GM12892 (cell line): ENCODE data around the gene KLHL1.

Experiments
- POLR2AphosphoS5 ChIP-seq: IDR thresholded peaks from 2 replicates; pipeline ENCODE4 v1.6.1; 2011; ENCODE audit warnings: low read depth, low read length, control low read depth
- TAF1 ChIP-seq: IDR thresholded peaks from 2 replicates; pipeline ENCODE4 v1.6.1; 2011; ENCODE audit warnings: low read depth, mild to moderate bottlenecking, control low read depth, low read length, borderline replicate concordance

GRCh38 chr13:69677343-69677742 is 430.9 kb downstream of the KLHL1 start:
- TF ChIP-seq POLR2AphosphoS5 (no peak), TAF1 (no peak)
